GM12878 (cell line): ENCODE data around the gene CD300A.

ENCODE experiments used
- CBX5 ChIP-seq: sonication (generic); IDR thresholded peaks from 2 replicates; pipeline ENCODE4 v1.6.1; 2016; ENCODE audit warnings: low read depth, moderate library complexity, mild to moderate bottlenecking, inconsistent platforms
- CEBPZ ChIP-seq: fragments of 150-350 bp; IDR thresholded peaks from 2 replicates; pipeline ENCODE4 v1.6.1; 2016; ENCODE audit warnings: low read depth, low read length
- EZH2 ChIP-seq: IDR thresholded peaks from 2 replicates; pipeline ENCODE4 v1.6.1; 2012; ENCODE audit warnings: low read depth, mild to moderate bottlenecking, control low read depth, inconsistent platforms, low read length, borderline replicate concordance; ENCODE audit not compliant: control insufficient read depth
- JUND ChIP-seq: IDR thresholded peaks from 2 replicates; pipeline ENCODE4 v1.6.1; 2012; ENCODE audit warnings: low read depth, mild to moderate bottlenecking, low read length, improper control_type of control experiment, moderate library complexity
- NFIC ChIP-seq: IDR thresholded peaks from 2 replicates; pipeline ENCODE4 v1.6.1; 2012; ENCODE audit warnings: low read depth, mild to moderate bottlenecking, inconsistent platforms, low read length, moderate library complexity
- PAX5 ChIP-seq: IDR thresholded peaks from 2 replicates; pipeline ENCODE4 v1.6.1; 2011; ENCODE audit warnings: low read depth, low read length, borderline replicate concordance
- POLR2A ChIP-seq: IDR thresholded peaks from 2 replicates; pipeline ENCODE4 v1.6.1; 2011; ENCODE audit warnings: low read depth, mild to moderate bottlenecking, low read length
- RCOR1 ChIP-seq: conservative IDR thresholded peaks from 2 replicates; pipeline ENCODE4 v1.6.1; 2012; ENCODE audit warnings: low read depth, low read length, improper control_type of control experiment
- STAT3 ChIP-seq: IDR thresholded peaks from 2 replicates; pipeline ENCODE4 v1.6.1; 2011; ENCODE audit warnings: low read depth, low read length, improper control_type of control experiment
- TARDBP ChIP-seq: IDR thresholded peaks from 2 replicates; pipeline ENCODE4 v1.6.1; 2016; ENCODE audit warnings: borderline replicate concordance
- ZBED1 ChIP-seq: IDR thresholded peaks from 2 replicates; pipeline ENCODE4 v1.6.1; 2016; ENCODE audit warnings: borderline replicate concordance
- TF ChIP-seq, protein P1 (sequence below), 3 experiments: IDR thresholded peaks in 2 of 3; conservative IDR thresholded peaks in 1 of 3; 2 replicates each; pipeline ENCODE4 v1.5.1; 2011; ENCODE audit warnings: low read depth in 3 of 3, low read length in 3 of 3, mild to moderate bottlenecking in 3 of 3, control low read depth in 2 of 3, moderate library complexity in 2 of 3, inconsistent platforms in 1 of 3, mixed read lengths in 1 of 3; ENCODE audit not compliant: control insufficient read depth in 2 of 3, insufficient read depth in 1 of 3; ENCODE audit errors: extremely low read depth in 1 of 3
- TF ChIP-seq, protein P2 (sequence below): IDR thresholded peaks from 2 replicates; pipeline ENCODE4 v1.6.1; 2012; ENCODE audit warnings: low read depth, low read length, improper control_type of control experiment

- TF ChIP-seq, protein P1, sequence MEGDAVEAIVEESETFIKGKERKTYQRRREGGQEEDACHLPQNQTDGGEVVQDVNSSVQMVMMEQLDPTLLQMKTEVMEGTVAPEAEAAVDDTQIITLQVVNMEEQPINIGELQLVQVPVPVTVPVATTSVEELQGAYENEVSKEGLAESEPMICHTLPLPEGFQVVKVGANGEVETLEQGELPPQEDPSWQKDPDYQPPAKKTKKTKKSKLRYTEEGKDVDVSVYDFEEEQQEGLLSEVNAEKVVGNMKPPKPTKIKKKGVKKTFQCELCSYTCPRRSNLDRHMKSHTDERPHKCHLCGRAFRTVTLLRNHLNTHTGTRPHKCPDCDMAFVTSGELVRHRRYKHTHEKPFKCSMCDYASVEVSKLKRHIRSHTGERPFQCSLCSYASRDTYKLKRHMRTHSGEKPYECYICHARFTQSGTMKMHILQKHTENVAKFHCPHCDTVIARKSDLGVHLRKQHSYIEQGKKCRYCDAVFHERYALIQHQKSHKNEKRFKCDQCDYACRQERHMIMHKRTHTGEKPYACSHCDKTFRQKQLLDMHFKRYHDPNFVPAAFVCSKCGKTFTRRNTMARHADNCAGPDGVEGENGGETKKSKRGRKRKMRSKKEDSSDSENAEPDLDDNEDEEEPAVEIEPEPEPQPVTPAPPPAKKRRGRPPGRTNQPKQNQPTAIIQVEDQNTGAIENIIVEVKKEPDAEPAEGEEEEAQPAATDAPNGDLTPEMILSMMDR (IDR thresholded peaks at IDR 0.05 in 2 of 3, conservative IDR thresholded peaks at IDR 0.05 in 1 of 3; ENCODE audit: control insufficient read depth in 2 of 3, extremely low read depth in 1 of 3, insufficient read depth in 1 of 3, low read depth in 3 of 3, low read length in 3 of 3): no peak
- TF ChIP-seq EZH2 (no peak), POLR2A (no peak), PAX5 (no peak), ZBED1 (no peak), RCOR1 (no peak), CBX5 (no peak), JUND (no peak), CEBPZ (no peak), TARDBP (no peak), NFIC (no peak), STAT3 (no peak)
- TF ChIP-seq, protein P2, sequence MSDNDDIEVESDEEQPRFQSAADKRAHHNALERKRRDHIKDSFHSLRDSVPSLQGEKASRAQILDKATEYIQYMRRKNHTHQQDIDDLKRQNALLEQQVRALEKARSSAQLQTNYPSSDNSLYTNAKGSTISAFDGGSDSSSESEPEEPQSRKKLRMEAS: no peak
Measured at GRCh38 chr17:74526681-74527080, 60.2 kb downstream of the CD300A start.
